GM12878 (cell line): ENCODE data around the gene IFT27. TPM values are rescaled to one million over a fixed set of nuclear protein-coding genes. Genes with fewer than 3 reads are reported as not detected.

Source experiments
- ATAC-seq: fragments of 200-7000 bp; cut with Tn5 transposase; 3 replicates; pipeline ENCODE4 v1.9.1; 2020; ENCODE audit warnings: mild to moderate bottlenecking, moderate library complexity
- BruUV-seq: library from RNA; stranded (reverse); fragments of 400-500 nt; replicated peaks from 2 replicates; lab custom pipeline; 2021; lab: Mats Ljungman, UMichigan
- CTCF ChIA-PET: fragments of 300-600 bp; sonication (Branson Sonifier 250); formaldehyde crosslinking; extraction: SDS; loops from one replicate; lab custom pipeline; 2021; ENCODE audit warnings: inconsistent platforms; lab: Yijun Ruan, JAX
- POLR2A ChIA-PET: fragments of 350-600 bp; formaldehyde crosslinking; extraction: SDS; loops from one replicate; lab custom pipeline; 2021; ENCODE audit warnings: inconsistent platforms; lab: Charles Lee
- RAD21 ChIA-PET: fragments of 300-600 bp; sonication (Branson Sonifier 250); formaldehyde crosslinking; loops from one replicate; lab custom pipeline; 2023; ENCODE audit warnings: antibody characterized with exemption; ENCODE audit not compliant: unreplicated experiment; lab: Charles Lee
- SMC1A ChIA-PET: fragments of 300-600 bp; sonication (Branson Sonifier 250); formaldehyde crosslinking; loops from one replicate; lab custom pipeline; 2023; ENCODE audit not compliant: unreplicated experiment, uncharacterized antibody; lab: Charles Lee
- DNase-seq: peaks from one replicate; pipeline ENCODE4 v3.0.0-alpha.2; 2011; ENCODE audit warnings: low read depth, low spot score
- FAIRE-seq: peaks from 3 replicates; lab custom pipeline; 2011; peaks lifted over from hg19 to GRCh38; lab: Jason Lieb, UNC
- H2AFZ ChIP-seq: 2 replicates; pipeline ENCODE4 v1.6.0; 2011; ENCODE audit warnings: low read depth, low read length, control low read depth; ENCODE audit not compliant: control insufficient read depth
- H3K27ac ChIP-seq: 2 replicates; pipeline ENCODE4 v1.5.1; 2011; ENCODE audit warnings: control low read depth; ENCODE audit not compliant: control insufficient read depth, insufficient read depth
- H3K27me3 ChIP-seq, 2 experiments: replicated peaks in 1 of 2; 2 replicates each; pipeline versions ENCODE4 v1.6.0 to v1.6.1; 2011; ENCODE audit warnings: low read length in 1 of 2; ENCODE audit not compliant: control insufficient read depth in 2 of 2, insufficient read depth in 2 of 2
- H3K36me3 ChIP-seq, 2 experiments: 2 replicates each; pipeline ENCODE4 v1.5.1; 2011; ENCODE audit warnings: low read length in 1 of 2; ENCODE audit not compliant: control insufficient read depth in 2 of 2, insufficient read depth in 2 of 2
- H3K4me1 ChIP-seq: 2 replicates; pipeline ENCODE4 v1.6.1; 2011; ENCODE audit warnings: mild to moderate bottlenecking, low read length, moderate library complexity, mixed read lengths; ENCODE audit not compliant: control insufficient read depth, insufficient read depth
- H3K4me2 ChIP-seq: 2 replicates; pipeline ENCODE4 v1.6.0; 2011; ENCODE audit warnings: control low read depth; ENCODE audit not compliant: control insufficient read depth, insufficient read depth
- H3K4me3 ChIP-seq: fragments of 200-600 bp; sonication (generic); 2 replicates; pipeline ENCODE4 v1.5.1; 2016
- H3K79me2 ChIP-seq: 2 replicates; pipeline ENCODE4 v1.6.0; 2011; ENCODE audit warnings: low read length; ENCODE audit not compliant: control insufficient read depth, insufficient read depth
- H3K9ac ChIP-seq: 2 replicates; pipeline ENCODE4 v1.8.0; 2011; ENCODE audit warnings: low read length, control low read depth, mixed read lengths; ENCODE audit not compliant: control insufficient read depth, insufficient read depth
- H3K9me3 ChIP-seq: replicated peaks from 3 replicates; pipeline ENCODE4 v1.5.1; 2011; ENCODE audit warnings: mild to moderate bottlenecking, low read length; ENCODE audit not compliant: control insufficient read depth, insufficient read depth
- H4K20me1 ChIP-seq: 2 replicates; pipeline ENCODE4 v1.6.0; 2011; ENCODE audit not compliant: control insufficient read depth, insufficient read depth
- PML ChIP-seq: IDR thresholded peaks from 2 replicates; pipeline ENCODE4 v1.6.1; 2012; ENCODE audit warnings: low read length, inconsistent platforms
- RUNX3 ChIP-seq: IDR thresholded peaks from 2 replicates; pipeline ENCODE4 v1.6.1; 2012; ENCODE audit warnings: low read length, inconsistent platforms
- SMAD1 ChIP-seq: fragments of 450-650 bp; IDR thresholded peaks from 2 replicates; pipeline ENCODE4 v1.6.1; 2018; ENCODE audit warnings: mild to moderate bottlenecking, low read depth; ENCODE audit not compliant: partially characterized antibody
- SMARCA5 ChIP-seq: fragments of 450-650 bp; IDR thresholded peaks from 2 replicates; pipeline ENCODE4 v1.6.1; 2017; ENCODE audit warnings: mild to moderate bottlenecking
- STAT1 ChIP-seq: fragments of 450-650 bp; conservative IDR thresholded peaks from 2 replicates; pipeline ENCODE4 v1.6.1; 2014; ENCODE audit warnings: antibody characterized with exemption, mild to moderate bottlenecking
- ZBTB40 ChIP-seq: fragments of 450-650 bp; IDR thresholded peaks from 2 replicates; pipeline ENCODE4 v1.6.1; 2016; ENCODE audit warnings: mild to moderate bottlenecking, moderate library complexity, borderline replicate concordance
- ZNF24 ChIP-seq: fragments of 450-650 bp; IDR thresholded peaks from 2 replicates; pipeline ENCODE4 v1.6.1; 2017; ENCODE audit warnings: antibody characterized with exemption, mild to moderate bottlenecking
- WGBS: methylation state at CpG from one replicate; pipeline ENCODE4 v1.1.6; 2016; ENCODE audit warnings: low lambda C conversion rate; ENCODE audit not compliant: insufficient replicate concordance, insufficient coverage; ENCODE audit errors: missing lambda C conversion rate; 5-methylcytosine and 5-hydroxymethylcytosine counted together
- in situ Hi-C: fragments of 300-500 bp; cut with MboI; formaldehyde crosslinking; loops from 9 replicates; pipeline ENCODE4 v1.14.3; 2018; ENCODE audit warnings: mixed read lengths
- intact Hi-C: fragments of 100-400 bp; cut with micrococcal nuclease; formaldehyde crosslinking; loops from one replicate; pipeline ENCODE4 v1.14.2; 2022; ENCODE audit not compliant: unreplicated experiment
- polyA plus RNA-seq, 11 experiments: library from polyadenylated mRNA; depleted of rRNA in 4 of 11; unstranded in 6 of 11; stranded (reverse) in 5 of 11; fragments of >200 nt; fragmentation: Nextera tagmentation in 4 of 11; fragmentation: Illumina TruSeq in 1 of 11; extraction: Ambion mirVana in 4 of 11; extraction: Trizol in 1 of 11; gene quantifications; 1 replicate in 1 of 11; 2 replicates in 10 of 11; pipeline versions ENCODE4 v1.2.1 to v1.2.3, GENCODE V29; 2011 to 2016; ENCODE audit warnings: inconsistent platforms in 2 of 11, missing spikeins in 2 of 11, low read depth in 1 of 11
- total RNA-seq, 4 experiments: library from RNA; depleted of rRNA in 3 of 4; stranded (reverse); fragments of >200 nt in 3 of 4; fragmentation: Illumina TruSeq in 1 of 4; extraction: Trizol in 1 of 4; gene quantifications; 2 replicates each; pipeline versions ENCODE4 v1.2.1 to v1.2.3, GENCODE V29; 2013 to 2021
- TF ChIP-seq, protein P1 (sequence below): fragments of 450-650 bp; IDR thresholded peaks from 2 replicates; pipeline ENCODE4 v1.6.1; 2017; ENCODE audit warnings: mild to moderate bottlenecking, moderate library complexity
- TF ChIP-seq, protein P2 (sequence below): fragments of 450-650 bp; IDR thresholded peaks from 2 replicates; pipeline ENCODE4 v1.6.1; 2017; ENCODE audit warnings: mild to moderate bottlenecking, moderate library complexity

Gene IFT27
- total and polyA plus RNA-seq, 10 of the 15 experiments (the other 5 are each of a cell fraction or from before 2014, with no cell fraction given): 2.7 to 32.5 (median 10.2) TPM

DNA sequence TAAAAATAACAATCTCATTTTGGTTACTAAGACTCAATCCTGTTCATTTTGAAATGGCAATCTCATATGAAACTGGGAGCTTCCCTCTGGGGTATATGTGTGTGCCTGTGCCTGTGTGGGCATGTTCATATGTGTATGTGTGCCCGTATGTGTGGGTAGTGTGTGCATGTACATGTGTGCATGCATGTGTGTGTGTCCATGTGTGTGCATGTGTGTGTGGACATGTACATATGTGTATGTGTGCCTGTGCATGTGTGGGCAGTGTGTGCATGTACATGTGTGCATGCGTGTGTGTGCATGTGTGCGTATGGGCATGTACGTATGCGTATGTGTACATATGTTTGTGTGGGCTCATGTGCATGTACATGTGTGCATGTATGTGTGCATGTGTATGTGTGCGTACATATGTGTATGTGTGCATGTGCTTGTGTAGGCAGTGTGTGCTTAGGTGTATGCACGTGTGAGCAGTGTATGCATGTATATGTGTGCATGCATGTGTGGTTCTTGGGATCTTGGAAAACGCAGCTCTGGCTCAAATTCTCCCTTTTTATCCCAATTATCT lies 47.9 kb downstream of the IFT27 start (continued):
- TF ChIP-seq, protein P1, sequence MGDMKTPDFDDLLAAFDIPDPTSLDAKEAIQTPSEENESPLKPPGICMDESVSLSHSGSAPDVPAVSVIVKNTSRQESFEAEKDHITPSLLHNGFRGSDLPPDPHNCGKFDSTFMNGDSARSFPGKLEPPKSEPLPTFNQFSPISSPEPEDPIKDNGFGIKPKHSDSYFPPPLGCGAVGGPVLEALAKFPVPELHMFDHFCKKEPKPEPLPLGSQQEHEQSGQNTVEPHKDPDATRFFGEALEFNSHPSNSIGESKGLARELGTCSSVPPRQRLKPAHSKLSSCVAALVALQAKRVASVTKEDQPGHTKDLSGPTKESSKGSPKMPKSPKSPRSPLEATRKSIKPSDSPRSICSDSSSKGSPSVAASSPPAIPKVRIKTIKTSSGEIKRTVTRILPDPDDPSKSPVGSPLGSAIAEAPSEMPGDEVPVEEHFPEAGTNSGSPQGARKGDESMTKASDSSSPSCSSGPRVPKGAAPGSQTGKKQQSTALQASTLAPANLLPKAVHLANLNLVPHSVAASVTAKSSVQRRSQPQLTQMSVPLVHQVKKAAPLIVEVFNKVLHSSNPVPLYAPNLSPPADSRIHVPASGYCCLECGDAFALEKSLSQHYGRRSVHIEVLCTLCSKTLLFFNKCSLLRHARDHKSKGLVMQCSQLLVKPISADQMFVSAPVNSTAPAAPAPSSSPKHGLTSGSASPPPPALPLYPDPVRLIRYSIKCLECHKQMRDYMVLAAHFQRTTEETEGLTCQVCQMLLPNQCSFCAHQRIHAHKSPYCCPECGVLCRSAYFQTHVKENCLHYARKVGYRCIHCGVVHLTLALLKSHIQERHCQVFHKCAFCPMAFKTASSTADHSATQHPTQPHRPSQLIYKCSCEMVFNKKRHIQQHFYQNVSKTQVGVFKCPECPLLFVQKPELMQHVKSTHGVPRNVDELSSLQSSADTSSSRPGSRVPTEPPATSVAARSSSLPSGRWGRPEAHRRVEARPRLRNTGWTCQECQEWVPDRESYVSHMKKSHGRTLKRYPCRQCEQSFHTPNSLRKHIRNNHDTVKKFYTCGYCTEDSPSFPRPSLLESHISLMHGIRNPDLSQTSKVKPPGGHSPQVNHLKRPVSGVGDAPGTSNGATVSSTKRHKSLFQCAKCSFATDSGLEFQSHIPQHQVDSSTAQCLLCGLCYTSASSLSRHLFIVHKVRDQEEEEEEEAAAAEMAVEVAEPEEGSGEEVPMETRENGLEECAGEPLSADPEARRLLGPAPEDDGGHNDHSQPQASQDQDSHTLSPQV: no peak
- TF ChIP-seq PML (no peak), ZBTB40 (no peak)

- Histone ChIP-seq H3K27ac (no peak overlapping the region), H2AFZ (no peak overlapping the region), H3K4me3 (no peak overlapping the region), H3K27me3 (peaks cover 0 to 3% of the 10 kb centered on the region in 2 experiments; a peak in 3 of 4 replicates), H3K9ac (no peak overlapping the region), H3K79me2 (no peaks in the 10 kb centered on the region), H3K4me1 (no peaks in the 10 kb centered on the region), H3K9me3 (no peaks in the 10 kb centered on the region), H4K20me1 (no peaks in the 10 kb centered on the region), H3K36me3 (no peaks in the 10 kb centered on the region), H3K4me2 (no peak overlapping the region)
- CTCF ChIA-PET: interaction anchor here (0.6 to 0.8 kb wide), 2 partner anchors 52 to 80 kb away, joined by 3 read pairs; no protein-coding TSS in a partner anchor
- ATAC-seq: no peak
- 32% methylated on average over 7 of the region's 7 CpGs for WGBS
- RAD21 ChIA-PET: no interaction called here
- SMC1A ChIA-PET: no interaction called here
- intact Hi-C loops: no loop called here
- no peak for DNase-seq
- no peak for FAIRE-seq
- in situ Hi-C loops: no loop called here
- no TSS peak for BruUV-seq
- POLR2A ChIA-PET: no interaction called here
- TF ChIP-seq SMARCA5 (no peak), STAT1 (no peak), RUNX3 (no peak), ZNF24 (no peak), SMAD1 (no peak)
- TF ChIP-seq, protein P2, sequence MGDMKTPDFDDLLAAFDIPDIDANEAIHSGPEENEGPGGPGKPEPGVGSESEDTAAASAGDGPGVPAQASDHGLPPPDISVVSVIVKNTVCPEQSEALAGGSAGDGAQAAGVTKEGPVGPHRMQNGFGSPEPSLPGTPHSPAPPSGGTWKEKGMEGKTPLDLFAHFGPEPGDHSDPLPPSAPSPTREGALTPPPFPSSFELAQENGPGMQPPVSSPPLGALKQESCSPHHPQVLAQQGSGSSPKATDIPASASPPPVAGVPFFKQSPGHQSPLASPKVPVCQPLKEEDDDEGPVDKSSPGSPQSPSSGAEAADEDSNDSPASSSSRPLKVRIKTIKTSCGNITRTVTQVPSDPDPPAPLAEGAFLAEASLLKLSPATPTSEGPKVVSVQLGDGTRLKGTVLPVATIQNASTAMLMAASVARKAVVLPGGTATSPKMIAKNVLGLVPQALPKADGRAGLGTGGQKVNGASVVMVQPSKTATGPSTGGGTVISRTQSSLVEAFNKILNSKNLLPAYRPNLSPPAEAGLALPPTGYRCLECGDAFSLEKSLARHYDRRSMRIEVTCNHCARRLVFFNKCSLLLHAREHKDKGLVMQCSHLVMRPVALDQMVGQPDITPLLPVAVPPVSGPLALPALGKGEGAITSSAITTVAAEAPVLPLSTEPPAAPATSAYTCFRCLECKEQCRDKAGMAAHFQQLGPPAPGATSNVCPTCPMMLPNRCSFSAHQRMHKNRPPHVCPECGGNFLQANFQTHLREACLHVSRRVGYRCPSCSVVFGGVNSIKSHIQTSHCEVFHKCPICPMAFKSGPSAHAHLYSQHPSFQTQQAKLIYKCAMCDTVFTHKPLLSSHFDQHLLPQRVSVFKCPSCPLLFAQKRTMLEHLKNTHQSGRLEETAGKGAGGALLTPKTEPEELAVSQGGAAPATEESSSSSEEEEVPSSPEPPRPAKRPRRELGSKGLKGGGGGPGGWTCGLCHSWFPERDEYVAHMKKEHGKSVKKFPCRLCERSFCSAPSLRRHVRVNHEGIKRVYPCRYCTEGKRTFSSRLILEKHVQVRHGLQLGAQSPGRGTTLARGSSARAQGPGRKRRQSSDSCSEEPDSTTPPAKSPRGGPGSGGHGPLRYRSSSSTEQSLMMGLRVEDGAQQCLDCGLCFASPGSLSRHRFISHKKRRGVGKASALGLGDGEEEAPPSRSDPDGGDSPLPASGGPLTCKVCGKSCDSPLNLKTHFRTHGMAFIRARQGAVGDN: no peak
These were observed 48.8 kb downstream of the IFT27 start for GRCh38 chr22:36727110-36727509.
